ENCODE data around the gene MAP1S.
A peak's percentile ranks its signal among the peaks of the same experiment; 100 is the strongest.
"Not testable (repeated sequence)": the region's sequence is repeated elsewhere in the genome, so short reads cannot be mapped to it uniquely, and the experiment has no call there.

Gene MAP1S

GRCh38 chr19:17764348-17764747, 45.1 kb downstream of the MAP1S start:
- DNase-seq, result no peak

GRCh38 chr19:17765069-17765618, 45.9 kb downstream of the MAP1S start:
- no peak for DNase-seq

- DNase-seq, result peak; percentile 44
These were observed 47.4 kb downstream of the MAP1S start for GRCh38 chr19:17766543-17767131.

- DNase-seq, result no peak
These were observed 48.3 kb downstream of the MAP1S start for GRCh38 chr19:17767559-17767958.

- DNase-seq, result no peak
These were observed 51.3 kb downstream of the MAP1S start for GRCh38 chr19:17770613-17771012.

- DNase-seq, result no peak
These were observed 52.9 kb downstream of the MAP1S start for GRCh38 chr19:17772172-17772571.

DNA sequence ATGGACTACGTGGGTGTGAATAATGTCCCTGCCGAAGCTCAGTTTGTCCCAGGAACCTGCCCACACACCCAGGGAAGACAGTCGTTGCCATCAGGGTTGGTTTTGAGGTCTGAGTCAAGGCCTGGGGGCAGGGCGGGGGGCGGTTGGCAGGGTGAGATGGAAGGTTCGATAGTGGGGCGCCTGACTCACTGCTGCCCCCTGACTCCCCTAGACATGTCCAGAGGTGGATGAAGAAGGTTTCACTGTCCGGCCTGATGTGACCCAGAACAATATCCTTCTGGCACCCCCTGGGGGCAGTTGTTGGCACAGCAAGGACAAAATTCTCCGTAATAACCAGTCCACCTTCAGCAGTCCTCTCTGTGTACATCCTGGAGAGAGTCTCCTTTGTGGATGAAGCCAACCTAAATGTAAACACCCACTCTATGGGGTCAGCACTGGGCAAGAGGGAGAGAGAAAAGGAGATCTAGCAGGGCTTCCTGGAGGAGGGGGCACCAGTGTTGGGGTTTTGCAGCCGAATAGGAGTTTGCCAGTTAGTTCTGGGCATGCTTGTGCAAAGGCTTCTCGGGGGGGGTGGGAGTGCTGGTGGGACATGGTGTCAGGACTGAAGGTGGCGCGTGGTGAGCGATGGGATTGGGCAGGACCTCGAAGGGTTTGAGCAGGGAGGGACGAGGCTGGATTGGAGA, 56.1 kb downstream of the MAP1S start:
- no peak for DNase-seq

- DNase-seq, result no peak
These were observed 56.9 kb downstream of the MAP1S start for GRCh38 chr19:17775991-17776803.

DNA sequence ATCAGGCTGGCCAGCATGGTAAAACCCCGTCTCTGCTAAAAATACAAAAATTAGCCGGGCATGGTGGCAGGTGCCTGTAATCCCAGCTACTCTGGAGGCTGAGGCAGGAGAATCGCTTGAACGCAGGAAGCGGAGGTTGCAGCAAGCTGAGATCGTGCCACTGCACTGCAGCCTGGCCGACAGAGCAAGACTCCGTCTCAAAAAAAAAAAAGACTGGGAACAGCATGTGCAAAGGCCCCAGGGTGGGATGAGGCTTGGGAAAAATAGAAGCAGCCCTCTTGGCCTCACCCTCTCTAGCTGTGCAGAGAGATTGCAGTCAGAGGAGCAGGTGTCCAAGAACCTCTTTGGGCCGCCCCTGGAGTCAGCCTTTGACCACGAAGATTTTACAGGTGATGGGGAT, 58.6 kb downstream of the MAP1S start:
- not testable (repeated sequence) for DNase-seq

- DNase-seq, result no peak
These were observed 59.1 kb downstream of the MAP1S start for GRCh38 chr19:17778251-17778967.

DNA sequence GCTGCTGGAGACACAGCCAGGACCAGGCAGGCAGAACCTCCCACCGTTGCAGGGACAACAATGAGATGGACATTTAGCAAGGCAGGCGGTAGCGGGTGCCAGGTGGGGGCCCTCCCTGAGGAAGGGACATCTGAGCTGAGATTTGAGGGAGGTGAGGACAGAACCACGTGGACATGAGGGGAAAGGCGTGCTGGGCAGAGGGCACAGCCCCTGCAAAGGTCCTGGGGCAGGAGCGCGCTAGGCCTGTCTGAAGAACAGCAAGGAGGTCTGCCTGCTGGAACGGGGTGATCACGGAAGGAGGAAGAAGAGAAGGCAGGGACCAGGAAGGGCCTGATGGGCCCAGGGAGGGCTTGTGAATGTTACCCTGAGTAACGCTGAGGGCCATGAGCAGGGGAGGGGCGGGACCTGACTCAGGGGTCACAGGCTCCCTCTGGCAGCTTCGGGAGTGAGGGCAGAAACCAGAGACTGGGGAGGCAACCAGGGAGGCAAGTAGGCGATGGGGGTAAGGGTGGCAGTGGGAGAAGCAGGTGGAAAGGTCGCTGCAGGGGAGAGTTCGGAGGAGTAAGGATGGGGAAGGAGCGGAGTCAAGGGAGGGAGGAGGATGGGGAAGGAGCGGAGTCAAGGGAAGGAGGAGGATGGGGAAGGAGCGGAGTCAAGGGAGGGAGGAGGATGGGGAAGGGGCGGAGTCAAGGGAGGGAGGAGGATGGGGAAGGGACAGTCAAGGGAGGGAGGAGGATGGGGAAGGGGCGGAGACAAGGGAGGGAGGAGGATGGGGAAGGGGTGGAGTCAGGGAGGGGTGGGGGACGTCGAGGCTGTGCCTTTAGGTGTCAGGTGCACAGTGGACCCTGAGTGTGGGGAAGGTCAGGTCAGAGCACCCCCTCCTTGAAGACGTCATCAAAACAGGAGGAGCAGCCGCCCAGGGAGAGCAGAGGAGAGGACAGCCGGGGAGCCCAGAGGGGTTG, 60.0 kb downstream of the MAP1S start:
- DNase-seq, result no peak

DNA sequence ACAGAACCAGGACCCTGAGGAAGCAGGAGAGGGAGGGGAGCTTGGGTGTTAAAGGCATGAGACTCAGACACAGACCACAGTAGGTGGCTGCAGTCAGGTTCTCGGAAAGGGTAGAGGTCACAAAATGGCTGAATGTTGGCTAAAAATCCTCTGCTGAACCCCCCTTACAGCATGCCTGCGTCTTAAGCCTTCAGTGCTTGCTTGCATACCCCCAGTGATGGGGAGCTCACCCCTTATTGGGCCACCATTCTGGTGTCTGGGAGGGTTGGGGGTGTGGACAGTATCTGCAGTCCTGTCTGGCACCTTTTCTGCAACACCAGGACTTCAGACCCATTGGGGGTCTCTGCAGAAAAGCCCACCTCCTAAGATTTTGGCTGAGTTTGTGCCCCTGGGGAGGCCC, 61.5 kb downstream of the MAP1S start:
- no peak for DNase-seq

DNA sequence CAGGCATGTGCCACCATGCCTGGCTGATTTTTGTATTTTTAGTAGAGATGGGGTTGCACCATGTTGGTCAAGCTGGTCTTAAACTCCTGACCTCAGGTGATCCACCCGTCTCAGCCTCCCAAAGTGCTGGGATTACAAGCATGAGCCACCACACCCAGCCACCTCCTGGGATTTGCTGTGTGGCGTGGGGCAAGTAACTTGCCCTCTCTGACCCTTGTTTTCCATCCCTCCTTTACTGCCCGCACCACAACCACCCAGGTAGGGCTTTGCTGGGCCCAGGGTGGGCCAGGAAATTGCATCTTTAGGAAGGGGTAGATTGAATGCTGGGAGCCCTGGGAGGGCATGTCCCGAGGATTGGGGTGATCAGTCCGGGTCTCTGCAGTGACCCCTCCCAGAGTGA, 64.4 kb downstream of the MAP1S start:
- not testable (repeated sequence) for DNase-seq
